GM12864 (cell line): ENCODE measurements around the gene DPP7.
A peak's percentile ranks its signal among the peaks of the same experiment; 100 is the strongest.
"Not testable (repeated sequence)": the region's sequence is repeated elsewhere in the genome, so short reads cannot be mapped to it uniquely, and the experiment has no call there.

ENCODE experiments used
- DNase-seq: peaks from one replicate; pipeline ENCODE4 v3.0.0-alpha.2; 2011; ENCODE audit warnings: low read depth
- H3K4me3 ChIP-seq: 2 replicates; pipeline ENCODE4 v1.5.1; 2011; ENCODE audit warnings: mild to moderate bottlenecking, low read depth, low read length, control low read depth
- TF ChIP-seq, protein P1 (sequence below): IDR thresholded peaks from 2 replicates; pipeline ENCODE4 v1.5.1; 2011; ENCODE audit warnings: low read depth, mild to moderate bottlenecking, moderate library complexity, low read length, control low read depth, inconsistent platforms; ENCODE audit errors: missing control alignments

Gene DPP7

DNA sequence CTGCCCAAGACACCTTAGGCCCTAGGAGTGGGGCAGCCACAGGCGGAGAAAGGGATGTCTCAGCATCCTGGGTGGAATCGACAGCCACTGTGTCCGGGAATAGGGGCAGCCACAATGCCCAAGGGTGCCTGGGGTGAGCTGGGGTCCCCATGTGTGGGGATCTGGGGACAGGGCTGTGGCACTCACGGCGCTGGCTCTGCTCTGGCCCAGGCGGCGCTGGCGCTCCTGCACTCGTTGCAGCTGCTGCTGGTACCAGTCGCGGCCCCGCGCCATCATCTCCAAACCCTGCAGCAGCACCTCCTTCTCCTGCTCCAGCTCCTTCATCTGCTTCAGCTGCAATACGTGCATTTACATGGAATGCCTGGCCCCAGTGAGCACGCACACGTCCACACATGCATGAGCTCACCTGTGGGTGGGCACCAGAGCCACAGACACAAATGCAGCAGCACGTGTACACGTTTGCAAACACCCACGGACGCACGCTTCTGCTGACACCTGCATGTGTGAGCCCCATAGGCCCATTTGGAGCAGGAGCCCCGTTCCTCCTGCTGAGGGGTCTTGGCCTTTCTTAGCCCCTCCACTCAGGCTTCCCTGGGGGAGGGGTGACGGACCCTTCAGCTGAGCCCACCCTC lies 49.1 kb downstream of the DPP7 start:
- TF ChIP-seq, protein P1, sequence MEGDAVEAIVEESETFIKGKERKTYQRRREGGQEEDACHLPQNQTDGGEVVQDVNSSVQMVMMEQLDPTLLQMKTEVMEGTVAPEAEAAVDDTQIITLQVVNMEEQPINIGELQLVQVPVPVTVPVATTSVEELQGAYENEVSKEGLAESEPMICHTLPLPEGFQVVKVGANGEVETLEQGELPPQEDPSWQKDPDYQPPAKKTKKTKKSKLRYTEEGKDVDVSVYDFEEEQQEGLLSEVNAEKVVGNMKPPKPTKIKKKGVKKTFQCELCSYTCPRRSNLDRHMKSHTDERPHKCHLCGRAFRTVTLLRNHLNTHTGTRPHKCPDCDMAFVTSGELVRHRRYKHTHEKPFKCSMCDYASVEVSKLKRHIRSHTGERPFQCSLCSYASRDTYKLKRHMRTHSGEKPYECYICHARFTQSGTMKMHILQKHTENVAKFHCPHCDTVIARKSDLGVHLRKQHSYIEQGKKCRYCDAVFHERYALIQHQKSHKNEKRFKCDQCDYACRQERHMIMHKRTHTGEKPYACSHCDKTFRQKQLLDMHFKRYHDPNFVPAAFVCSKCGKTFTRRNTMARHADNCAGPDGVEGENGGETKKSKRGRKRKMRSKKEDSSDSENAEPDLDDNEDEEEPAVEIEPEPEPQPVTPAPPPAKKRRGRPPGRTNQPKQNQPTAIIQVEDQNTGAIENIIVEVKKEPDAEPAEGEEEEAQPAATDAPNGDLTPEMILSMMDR = no peak

DNA sequence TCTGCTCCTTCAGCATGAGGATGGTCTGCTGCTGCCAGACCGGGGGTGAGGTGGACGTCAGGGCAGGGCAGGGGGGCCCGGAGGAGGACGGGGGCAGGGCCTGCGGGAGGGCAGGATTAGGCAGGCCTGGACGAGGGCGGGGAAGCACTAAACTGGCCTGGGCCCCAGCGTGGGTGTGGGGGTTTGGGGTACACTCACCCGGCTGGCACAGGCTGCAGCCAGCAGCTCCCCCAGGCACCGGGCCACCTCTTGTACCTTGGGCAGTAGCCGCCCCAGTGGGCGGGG lies 49.7 kb downstream of the DPP7 start:
- H3K4me3 ChIP-seq = no peak overlapping the region
- TF ChIP-seq, protein P1 = no peak
- no peak for DNase-seq

More for the DNA sequence above, 49.1 kb downstream of the DPP7 start:
- no peak for DNase-seq
- no peak overlapping the region for H3K4me3 ChIP-seq

DNA sequence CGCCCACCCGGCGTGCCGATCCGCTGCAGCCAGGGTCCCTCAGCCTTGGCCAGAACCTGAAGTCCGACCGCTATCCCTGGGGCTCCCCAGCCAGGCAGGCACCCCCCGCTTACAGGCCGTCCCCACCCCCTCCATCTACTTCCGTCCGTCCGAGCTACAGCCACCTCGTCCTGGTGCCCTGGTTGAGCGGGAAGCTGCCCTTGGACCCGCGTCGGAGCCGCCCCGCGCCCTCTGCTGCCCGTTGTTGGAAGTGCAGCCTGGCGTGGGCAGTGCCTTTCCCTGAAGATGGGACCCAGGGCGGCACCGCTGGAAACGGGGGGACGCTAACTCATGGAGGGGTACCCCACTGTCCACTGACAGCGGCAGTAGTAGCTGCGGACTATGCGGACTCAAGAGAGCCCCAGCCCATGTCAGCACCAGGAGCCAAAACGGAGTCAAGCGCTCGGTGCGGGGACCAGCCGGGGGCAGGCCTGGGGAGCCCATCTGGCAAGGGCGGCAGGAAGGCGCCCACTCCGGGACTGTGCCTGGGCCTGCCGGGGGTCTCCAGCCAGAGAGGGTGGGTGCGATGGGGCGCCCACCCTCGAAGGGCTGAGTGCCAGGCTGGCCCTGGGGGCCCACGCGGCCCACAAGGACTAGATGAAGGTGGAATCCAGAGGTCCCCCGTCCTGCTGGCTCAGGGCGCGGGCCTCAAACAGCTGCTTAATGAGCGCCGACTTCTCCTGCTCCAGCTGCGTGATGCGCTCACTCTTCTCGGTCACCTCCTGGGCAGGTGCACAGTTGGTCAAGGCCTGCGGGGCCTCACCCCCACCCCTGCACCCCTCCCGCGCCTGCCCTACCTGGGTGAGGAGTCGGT lies 50.3 kb downstream of the DPP7 start:
- no peak for DNase-seq
- TF ChIP-seq, protein P1 = peak; percentile 91
- H3K4me3 ChIP-seq = no peak overlapping the region

DNA sequence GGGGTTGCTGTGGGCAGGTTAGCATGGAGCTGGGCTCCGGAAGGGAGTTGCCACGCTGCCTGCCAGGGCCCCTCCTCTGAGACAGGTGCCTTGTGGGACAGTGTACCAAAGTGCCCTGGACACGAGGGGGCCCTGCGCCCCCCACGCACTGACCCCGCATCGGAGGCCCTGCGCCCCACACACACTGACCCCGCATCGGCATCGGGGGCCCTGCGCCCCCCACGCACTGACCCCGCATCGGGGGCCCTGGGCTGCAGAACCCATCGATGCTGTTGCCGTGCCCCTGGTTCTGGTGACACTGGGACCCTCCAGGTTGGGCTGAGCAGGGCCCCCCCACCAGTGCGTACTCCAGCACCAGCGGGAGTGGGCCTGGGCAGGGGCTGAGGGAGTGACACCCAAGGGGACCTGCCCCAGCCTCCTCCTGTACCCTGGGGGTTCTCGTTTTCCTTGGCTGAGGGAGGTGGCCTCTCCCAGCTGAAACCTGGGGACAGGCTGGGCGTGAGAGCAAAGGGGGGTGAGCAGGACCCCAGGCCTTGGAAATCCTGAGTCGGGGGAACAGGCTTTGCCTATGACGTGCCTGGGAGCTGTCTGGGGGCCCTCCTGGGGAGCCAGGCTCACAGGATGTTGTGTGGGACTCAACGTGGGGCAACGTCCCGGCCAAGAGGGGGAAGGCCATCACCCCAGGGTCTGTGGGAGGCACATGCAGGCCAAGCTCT lies 51.1 kb downstream of the DPP7 start:
- no peak for DNase-seq
- TF ChIP-seq, protein P1 = no peak
- no peak overlapping the region for H3K4me3 ChIP-seq

DNA sequence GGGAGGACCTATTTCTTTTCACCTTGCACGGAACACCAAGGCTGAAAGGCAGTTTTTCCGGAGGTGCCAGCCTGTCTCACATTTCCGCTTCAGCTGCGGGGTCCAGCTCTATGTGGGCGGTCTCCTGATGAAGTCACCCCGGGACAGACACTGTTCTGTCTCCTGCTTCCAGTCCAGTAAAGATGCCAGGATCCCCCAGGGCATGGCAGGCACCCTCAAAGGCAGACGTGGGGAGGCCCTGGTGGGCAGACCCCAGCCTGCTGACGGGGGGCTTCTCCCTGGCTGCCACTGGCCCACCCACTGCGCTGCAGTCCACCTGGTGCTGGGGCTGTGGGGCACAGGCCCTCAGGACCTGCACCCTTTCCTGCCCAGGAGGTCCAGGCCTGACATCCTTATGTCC lies 51.7 kb downstream of the DPP7 start:
- not testable (repeated sequence) for DNase-seq, H3K4me3 ChIP-seq

DNA sequence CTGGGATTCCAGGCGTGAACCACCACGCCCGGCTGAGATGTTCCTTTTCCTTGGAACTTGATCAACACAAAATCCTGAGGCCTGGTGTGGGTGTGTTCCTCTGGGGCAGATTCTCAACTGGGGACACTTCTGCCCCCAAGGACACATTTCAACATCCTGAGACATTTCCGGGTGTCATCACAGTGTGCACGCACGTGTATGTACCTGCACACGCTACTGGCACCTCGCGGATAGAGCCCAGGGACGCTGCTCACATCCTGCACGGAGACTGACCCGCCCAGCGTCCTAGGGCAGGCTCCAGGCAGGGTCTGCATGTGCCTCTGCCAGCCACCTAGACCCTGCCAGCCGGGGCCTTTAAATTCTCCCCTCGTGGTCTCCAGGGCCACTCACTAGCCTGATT lies 52.1 kb downstream of the DPP7 start:
- TF ChIP-seq, protein P1 = no peak
- no peak for DNase-seq
- no peak overlapping the region for H3K4me3 ChIP-seq
